GM20000 (cell line): ENCODE data around the gene CD109.

Experiments
- DNase-seq: peaks from one replicate; pipeline ENCODE4 v3.0.0; 2012; ENCODE audit warnings: low spot score
- CTCF ChIP-seq: IDR thresholded peaks from 2 replicates; pipeline ENCODE4 v1.5.1; 2012; ENCODE audit warnings: mild to moderate bottlenecking, control low read depth; ENCODE audit errors: extremely low read depth, missing control alignments

The CD109 gene

GRCh38 chr6:73779943-73780342, 83.9 kb downstream of the CD109 start:
- no peak for DNase-seq
- TF ChIP-seq CTCF = no peak

DNA sequence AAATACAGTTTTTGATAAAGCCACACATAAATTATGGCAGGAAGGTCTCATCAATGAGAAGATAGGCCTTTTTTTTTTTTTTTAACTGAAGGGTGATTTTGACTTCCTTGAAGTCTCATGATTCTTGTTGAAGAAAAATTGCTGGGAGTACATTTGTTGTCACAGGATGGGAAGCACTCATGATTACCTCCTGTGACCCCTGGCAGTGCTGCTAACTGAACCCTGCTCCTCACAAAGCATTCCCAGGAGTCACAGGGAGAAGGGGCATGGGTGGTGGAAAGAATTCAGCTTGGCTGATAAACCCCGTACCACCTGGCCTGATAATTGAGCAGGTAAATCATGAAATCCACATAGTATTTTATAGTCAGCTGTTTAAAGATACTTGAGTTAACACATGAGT, 86.9 kb downstream of the CD109 start:
- no peak for TF ChIP-seq CTCF
- no peak for DNase-seq

GRCh38 chr6:73784726-73785505, 88.9 kb downstream of the CD109 start:
- DNase-seq = no peak
- no peak for TF ChIP-seq CTCF

GRCh38 chr6:73790574-73790973, 94.6 kb downstream of the CD109 start:
- DNase-seq = no peak
- TF ChIP-seq CTCF = no peak

GRCh38 chr6:73791336-73791735, 95.3 kb downstream of the CD109 start:
- no peak for DNase-seq
- TF ChIP-seq CTCF = no peak

GRCh38 chr6:73792738-73793137, 96.7 kb downstream of the CD109 start:
- no peak for DNase-seq
- TF ChIP-seq CTCF = no peak

- TF ChIP-seq CTCF = no peak
- DNase-seq = no peak
These were observed 100.9 kb downstream of the CD109 start for GRCh38 chr6:73796881-73797280.
